HEK293 (cell line): ENCODE data around the gene PLK1.

Experiments used
- CTCF ChIA-PET: fragments of 350-600 bp; formaldehyde crosslinking; extraction: SDS; loops from one replicate; lab custom pipeline; 2021; ENCODE audit warnings: antibody characterized with exemption; lab: Yijun Ruan, JAX
- POLR2A ChIA-PET: fragments of 300-600 bp; formaldehyde crosslinking; extraction: SDS; loops from one replicate; lab custom pipeline; 2020; ENCODE audit warnings: antibody characterized with exemption, inconsistent platforms; lab: Yijun Ruan, JAX
- H3K27ac ChIP-seq: fragments of 200-500 bp; sonication (Bioruptor generic); 2 replicates; pipeline ENCODE4 v1.5.1; 2014; ENCODE audit warnings: low read depth, low read length, control low read depth, inconsistent platforms; ENCODE audit errors: extremely low read depth
- H3K36me3 ChIP-seq, 2 experiments: fragments of 200-500 bp in 1 of 2; sonication (Bioruptor generic) in 1 of 2; 1 replicate in 1 of 2; 2 replicates in 1 of 2; pipeline ENCODE4 v1.5.1; 2014 to 2017; ENCODE audit warnings: inconsistent platforms in 2 of 2, low read length in 2 of 2; ENCODE audit not compliant: control insufficient read depth in 2 of 2, insufficient read depth in 1 of 2
- H3K4me1 ChIP-seq: fragments of 200-500 bp; sonication (Bioruptor generic); 2 replicates; pipeline ENCODE4 v1.5.1; 2014; ENCODE audit warnings: mild to moderate bottlenecking, low read length, inconsistent platforms; ENCODE audit not compliant: control insufficient read depth, insufficient read depth
- H3K4me3 ChIP-seq: 2 replicates; pipeline ENCODE4 v1.5.1; 2011; ENCODE audit warnings: low read depth, mild to moderate bottlenecking, control low read depth, low read length, moderate library complexity
- H3K9me3 ChIP-seq: fragments of 200-500 bp; sonication (Bioruptor generic); 2 replicates; pipeline ENCODE4 v1.5.1; 2014; ENCODE audit warnings: low read depth, low read length, inconsistent platforms; ENCODE audit not compliant: control insufficient read depth, insufficient read depth
- KLF17 ChIP-seq: fragments of 450-650 bp; formaldehyde crosslinking; IDR thresholded peaks from 2 replicates; pipeline ENCODE4 v1.5.1; 2016; ENCODE audit warnings: missing biosample characterization, missing genetic modification characterization
- PRDM4 ChIP-seq: fragments of 450-650 bp; formaldehyde crosslinking; IDR thresholded peaks from 2 replicates; pipeline ENCODE4 v1.5.1; 2017; ENCODE audit warnings: missing biosample characterization, missing genetic modification characterization
- SP3 ChIP-seq: fragments of 450-650 bp; formaldehyde crosslinking; IDR thresholded peaks from 2 replicates; pipeline ENCODE4 v1.5.1; 2016; ENCODE audit warnings: missing biosample characterization, missing genetic modification characterization
- ZBTB11 ChIP-seq: fragments of 450-650 bp; formaldehyde crosslinking; conservative IDR thresholded peaks from 2 replicates; pipeline ENCODE4 v1.5.1; 2016; ENCODE audit warnings: low read depth, missing biosample characterization, missing genetic modification characterization
- ZBTB17 ChIP-seq: fragments of 450-650 bp; formaldehyde crosslinking; IDR thresholded peaks from 2 replicates; pipeline ENCODE4 v1.5.1; 2016; ENCODE audit warnings: missing biosample characterization, missing genetic modification characterization
- ZBTB26 ChIP-seq: fragments of 450-650 bp; formaldehyde crosslinking; optimal IDR thresholded peaks from 2 replicates; pipeline ENCODE3; 2016; ENCODE audit warnings: missing biosample characterization, mild to moderate bottlenecking, missing genetic modification characterization
- ZNF211 ChIP-seq: fragments of 450-650 bp; formaldehyde crosslinking; IDR thresholded peaks from 2 replicates; pipeline ENCODE4 v1.5.1; 2016; ENCODE audit warnings: low read depth, missing biosample characterization, missing genetic modification characterization
- ZNF341 ChIP-seq: fragments of 450-650 bp; formaldehyde crosslinking; IDR thresholded peaks from 2 replicates; pipeline ENCODE4; 2016; ENCODE audit warnings: low read depth, missing biosample characterization, missing genetic modification characterization
- ZNF449 ChIP-seq: fragments of 450-650 bp; formaldehyde crosslinking; IDR thresholded peaks from 2 replicates; pipeline ENCODE4 v1.5.1; 2017; ENCODE audit warnings: missing biosample characterization, mild to moderate bottlenecking, missing genetic modification characterization, moderate library complexity
- ZNF561 ChIP-seq: fragments of 450-650 bp; IDR thresholded peaks from 2 replicates; pipeline ENCODE4 v1.5.1; 2018; ENCODE audit warnings: missing biosample characterization, missing genetic modification characterization, borderline replicate concordance
- ZNF629 ChIP-seq: fragments of 450-650 bp; formaldehyde crosslinking; IDR thresholded peaks from 2 replicates; pipeline ENCODE4 v1.5.1; 2017; ENCODE audit warnings: missing biosample characterization, missing genetic modification characterization
- ZNF830 ChIP-seq: fragments of 450-650 bp; IDR thresholded peaks from 2 replicates; pipeline ENCODE4 v1.5.0; 2018; ENCODE audit warnings: missing biosample characterization, missing genetic modification characterization, low read depth, mild to moderate bottlenecking, moderate library complexity
- ZXDB ChIP-seq: fragments of 450-650 bp; formaldehyde crosslinking; IDR thresholded peaks from 2 replicates; pipeline ENCODE4 v1.5.1; 2016; ENCODE audit warnings: missing biosample characterization, missing genetic modification characterization

The PLK1 gene

GRCh38 chr16:23726710-23727109 lies 48.0 kb downstream of the PLK1 start:
- Histone ChIP-seq H3K36me3 (no peaks in the 10 kb centered on the region), H3K4me1 (no peaks in the 10 kb centered on the region), H3K9me3 (no peaks in the 10 kb centered on the region), H3K27ac (no peak overlapping the region), H3K4me3 (no peak overlapping the region)
- ChIA-PET CTCF (interaction anchor here (0.5 to 1.9 kb wide), 8 partner anchors 17 to 674 kb away, joined by 3 to 5 read pairs (median 4); partner anchors contain the start of gene PLK1), POLR2A (no interaction called here)
- TF ChIP-seq ZBTB11 (tag by site-specific recombination) (no peak), ZNF561 (no peak), KLF17 (no peak), ZNF830 (tag by site-specific recombination) (no peak), PRDM4 (tag by site-specific recombination) (no peak), ZXDB (tag by site-specific recombination) (no peak), ZNF341 (tag by site-specific recombination) (no peak), ZNF629 (tag by site-specific recombination) (no peak), SP3 (tag by site-specific recombination) (no peak), ZNF211 (no peak), ZNF449 (no peak)

- no peak overlapping the region for H3K4me3 ChIP-seq
- POLR2A ChIA-PET, result interaction anchor here (0.8 to 1.1 kb wide), 3 partner anchors 49 to 171 kb away, joined by 3 read pairs; partner anchors contain the start of genes EARS2, PLK1 and UBFD1
These were observed 49.4 kb downstream of the PLK1 start for GRCh38 chr16:23728112-23728477.

More at GRCh38 chr16:23728112-23728477, 49.4 kb downstream of the PLK1 start:
- CTCF ChIA-PET, result interaction anchor here (0.6 to 1.8 kb wide), 9 partner anchors 9 to 132 kb away, joined by 3 to 8 read pairs (median 4); partner anchors contain the start of gene NDUFAB1
- Histone ChIP-seq H3K27ac (no peak overlapping the region), H3K36me3 (no peaks in the 10 kb centered on the region), H3K4me1 (no peaks in the 10 kb centered on the region), H3K9me3 (no peaks in the 10 kb centered on the region)
- no peak for TF ChIP-seq ZBTB26 (tag by site-specific recombination)
- no peak for TF ChIP-seq ZBTB17 (tag by site-specific recombination)
